COLO829 (cell line): ENCODE data around the gene PRRC2A.
A peak's percentile ranks its signal among the peaks of the same experiment; 100 is the strongest.

ENCODE experiments used
- DNase-seq: peaks from one replicate; pipeline ENCODE4 v3.0.0; 2012; ENCODE audit warnings: low spot score

PRRC2A gene

GRCh38 chr6:31666337-31666965 is 45.9 kb downstream of the PRRC2A start:
- no peak for DNase-seq

DNA sequence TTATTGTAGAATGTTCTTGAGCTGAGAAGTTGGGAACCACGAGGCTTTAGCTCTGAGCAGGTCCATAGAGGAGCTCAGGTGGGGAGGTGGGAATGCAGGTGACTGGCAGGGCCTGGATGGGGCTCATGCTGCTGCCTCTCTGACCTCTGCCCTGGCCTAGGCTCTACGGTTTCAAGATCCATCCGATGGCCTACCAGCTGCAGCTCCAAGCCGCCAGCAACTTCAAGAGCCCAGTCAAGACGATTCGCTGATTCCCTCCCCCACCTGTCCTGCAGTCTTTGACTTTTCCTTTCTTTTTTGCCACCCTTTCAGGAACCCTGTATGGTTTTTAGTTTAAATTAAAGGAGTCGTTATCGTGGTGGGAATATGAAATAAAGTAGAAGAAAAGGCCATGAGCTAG is 49.2 kb downstream of the PRRC2A start, which contains the start of gene LY6G5B:
LY6G5B (plus strand) TSS at position 301 of the 400 bp plus-strand sequence. CDS start 975 bp downstream, outside the sequence.
- DNase-seq = no peak

- DNase-seq = no peak
These were observed 55.9 kb downstream of the PRRC2A start for GRCh38 chr6:31676322-31676903.

DNA sequence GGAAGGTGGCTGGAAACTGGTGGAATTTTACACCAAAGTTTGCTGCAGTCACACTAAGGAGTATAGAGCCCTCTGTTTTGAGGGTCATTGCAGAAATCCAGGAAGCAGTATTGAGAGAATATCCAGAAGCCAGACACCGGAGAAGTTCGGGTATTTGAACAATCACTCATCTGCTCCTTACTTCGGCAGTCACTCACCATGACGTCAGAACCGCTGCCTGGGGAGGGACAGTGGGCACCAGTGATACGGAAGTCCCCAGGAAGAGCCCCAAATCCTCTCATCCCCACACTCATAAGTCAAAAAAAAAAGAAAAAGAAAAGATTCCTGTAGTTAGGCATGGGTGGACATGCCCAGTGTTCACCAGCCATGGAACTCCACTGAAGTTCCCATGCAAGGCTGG is 56.4 kb downstream of the PRRC2A start:
- DNase-seq = no peak

DNA sequence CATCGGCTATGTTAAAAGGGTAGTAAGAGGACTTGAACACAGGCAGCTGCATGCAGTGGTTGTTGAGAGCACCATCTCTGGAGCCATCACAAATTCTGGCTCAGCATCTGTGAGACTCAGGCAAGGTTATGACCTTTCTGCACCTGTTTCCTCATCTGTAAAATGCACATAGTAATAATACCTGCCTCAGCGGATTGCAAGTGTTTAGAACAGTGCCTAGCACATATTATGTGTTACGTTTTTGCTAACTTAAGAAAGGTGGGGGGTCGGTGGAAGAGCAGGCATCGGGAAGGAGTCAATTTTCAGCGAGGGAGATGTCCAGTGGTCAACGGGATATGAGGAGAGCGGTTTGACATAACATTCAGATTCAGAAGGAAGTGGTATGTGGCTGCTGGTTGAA is 57.4 kb downstream of the PRRC2A start:
- no peak for DNase-seq

- peak; percentile 85 for DNase-seq
These were observed 60.0 kb downstream of the PRRC2A start, which contains the start of gene LY6G5C for GRCh38 chr6:31680226-31681134. TSS of gene LY6G5C (minus strand) at chr6:31681067. CDS start at chr6:31680373, 694 bp downstream.

- DNase-seq = no peak
These were observed 60.7 kb downstream of the PRRC2A start for GRCh38 chr6:31681135-31681671.

DNA sequence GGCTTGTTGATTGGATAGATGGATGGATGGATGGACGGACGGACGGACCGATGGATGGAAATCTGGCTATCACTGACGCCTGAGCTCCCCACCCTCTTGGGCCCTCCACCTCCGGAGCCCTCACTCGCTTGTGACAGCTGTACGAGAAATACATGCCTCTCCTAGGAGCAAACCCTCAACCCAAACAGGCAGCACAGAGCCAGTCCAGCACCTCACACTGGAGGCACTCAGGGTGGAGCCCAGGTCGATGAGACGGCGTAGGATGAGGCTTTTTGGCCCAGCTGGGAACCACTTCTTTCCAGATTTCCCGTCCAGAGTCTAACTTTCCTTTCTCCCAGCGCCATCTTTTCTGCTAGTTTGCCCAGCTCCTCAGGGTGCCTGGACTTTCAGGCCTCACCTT is 63.1 kb downstream of the PRRC2A start:
- DNase-seq = no peak

- no peak for DNase-seq
These were observed 66.0 kb downstream of the PRRC2A start for GRCh38 chr6:31686483-31686882.

DNA sequence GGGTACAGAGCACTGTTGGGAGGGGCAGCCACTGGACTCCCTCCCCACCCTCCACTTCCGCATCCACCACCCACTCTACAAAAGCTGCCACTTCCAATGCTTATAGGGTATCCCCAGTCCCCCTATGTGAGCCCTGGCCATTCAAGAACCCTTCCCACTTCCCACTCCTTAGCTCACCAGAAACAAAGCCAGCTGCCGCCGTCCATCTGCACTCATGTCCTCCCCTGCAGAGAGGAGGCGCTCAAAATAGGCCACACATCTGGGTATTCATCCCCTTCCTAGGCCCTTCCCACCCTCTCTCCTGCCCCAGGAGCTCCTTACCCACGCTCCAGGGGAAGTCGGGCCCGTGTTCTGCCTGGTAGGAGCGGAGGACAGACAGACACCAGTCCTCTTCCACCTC is 66.8 kb downstream of the PRRC2A start:
- DNase-seq = no peak
